ENCODE data around the gene ZBED1.
A peak's percentile ranks its signal among the peaks of the same experiment; 100 is the strongest.

Gene ZBED1

DNA sequence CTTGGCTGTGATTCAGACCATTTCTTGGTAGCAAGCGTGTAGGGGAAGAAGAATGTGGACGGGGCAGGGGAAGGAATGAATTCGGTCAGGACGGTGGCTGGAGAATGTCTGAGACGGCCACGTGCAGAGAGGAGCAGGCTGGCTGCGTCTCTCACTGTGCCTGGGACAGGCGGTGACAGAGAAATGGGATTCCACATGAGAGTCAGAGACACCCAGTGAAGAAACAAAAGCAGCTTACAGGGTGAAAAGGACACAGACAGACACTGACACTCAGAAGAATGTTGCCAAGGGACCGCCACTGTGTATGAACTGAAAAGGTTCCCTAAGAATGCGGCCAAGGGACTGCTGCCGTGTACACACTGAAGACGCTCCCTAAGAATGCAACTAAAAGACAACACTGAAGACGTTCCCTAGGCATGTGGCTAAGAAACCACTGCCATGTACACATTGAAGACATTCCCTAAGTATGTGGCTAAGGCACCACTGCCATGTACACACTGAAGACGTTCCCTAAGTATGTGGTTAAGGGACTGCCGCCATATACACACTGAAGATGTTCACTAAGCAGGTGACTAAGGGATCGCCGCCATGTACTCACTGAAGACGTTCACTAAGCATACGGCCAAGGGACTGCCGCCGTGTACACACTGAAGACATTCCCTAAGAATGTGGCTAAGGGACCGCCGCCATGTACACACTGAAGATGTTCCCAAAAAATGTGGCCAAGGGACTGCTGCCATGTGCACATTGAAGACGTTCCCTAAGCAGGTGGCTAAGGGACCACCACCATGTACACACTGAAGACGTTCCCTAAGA lies 49.1 kb downstream of the ZBED1 start:
- no peak for DNase-seq

DNA sequence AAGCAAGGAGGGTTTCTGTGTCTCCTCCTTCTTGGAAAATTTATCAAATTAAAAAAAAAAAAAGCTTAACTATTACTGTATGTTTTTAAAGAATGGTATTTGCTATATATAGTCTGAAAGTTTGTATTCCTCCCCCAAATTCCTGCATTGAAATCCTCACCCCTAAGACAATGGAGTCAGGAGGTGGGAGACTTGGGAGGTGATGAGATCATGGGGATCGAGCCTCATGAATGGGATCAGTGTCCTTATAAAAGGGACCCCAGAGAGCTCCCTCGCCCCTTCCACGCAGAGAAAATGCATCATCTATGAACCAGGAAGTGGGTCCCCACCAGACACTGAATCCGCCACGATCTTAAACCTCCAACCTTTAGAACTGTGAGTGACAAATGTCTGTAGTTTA lies 50.1 kb downstream of the ZBED1 start:
- no peak for DNase-seq

DNA sequence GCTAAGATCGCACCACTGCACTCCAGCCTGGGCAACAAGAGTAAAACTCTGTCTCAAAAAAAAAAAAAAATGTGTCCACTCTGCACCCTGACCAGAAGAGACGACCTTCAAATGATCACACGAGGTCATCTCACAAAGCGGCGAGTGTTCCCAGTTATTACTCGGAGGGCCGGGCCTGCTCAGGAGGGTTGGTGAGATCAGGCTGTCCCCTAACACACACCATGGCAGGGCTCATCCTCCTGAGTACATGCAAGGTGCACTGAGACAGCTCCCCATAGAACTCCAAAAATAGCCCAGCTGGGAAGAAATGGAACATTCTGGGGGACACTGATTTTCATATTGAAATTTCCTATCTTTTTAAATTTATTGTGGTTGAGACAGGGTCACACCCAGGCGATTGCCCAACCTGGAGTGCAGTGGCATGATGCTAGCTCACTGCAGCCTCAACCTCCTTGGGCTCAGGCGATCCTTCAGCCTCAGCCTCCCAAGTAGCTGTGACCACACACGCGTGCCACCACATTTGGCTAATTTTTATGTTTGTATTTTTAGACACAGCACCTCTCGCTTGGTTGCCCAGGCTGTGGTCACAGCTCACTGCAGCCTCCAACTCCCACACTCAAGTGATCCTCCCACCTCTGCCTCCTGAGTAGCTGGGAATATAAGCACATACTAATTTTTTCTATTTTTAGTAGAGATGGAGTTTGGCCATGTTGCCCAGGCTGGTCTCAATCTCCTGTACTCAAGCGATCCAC lies 51.5 kb downstream of the ZBED1 start:
- no peak for DNase-seq

DNA sequence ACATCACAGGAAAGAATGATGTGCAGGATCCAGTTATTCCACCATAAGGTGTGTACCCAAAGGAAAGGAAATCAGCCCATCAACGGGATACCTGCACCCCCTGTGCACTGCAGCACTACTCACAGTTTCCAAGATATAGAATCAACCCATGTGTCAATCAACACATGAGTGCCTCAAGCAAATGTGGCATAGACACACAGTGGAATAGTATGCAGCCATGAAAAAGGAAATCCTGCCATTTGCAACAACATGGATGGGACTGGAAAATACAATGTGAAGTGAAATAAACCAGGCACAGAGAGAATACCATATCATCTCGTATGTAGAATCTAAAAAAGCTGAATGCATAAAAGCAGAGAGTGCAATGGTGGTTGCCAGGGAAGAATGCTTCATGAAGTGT lies 53.3 kb downstream of the ZBED1 start:
- DNase-seq: no peak

DNA sequence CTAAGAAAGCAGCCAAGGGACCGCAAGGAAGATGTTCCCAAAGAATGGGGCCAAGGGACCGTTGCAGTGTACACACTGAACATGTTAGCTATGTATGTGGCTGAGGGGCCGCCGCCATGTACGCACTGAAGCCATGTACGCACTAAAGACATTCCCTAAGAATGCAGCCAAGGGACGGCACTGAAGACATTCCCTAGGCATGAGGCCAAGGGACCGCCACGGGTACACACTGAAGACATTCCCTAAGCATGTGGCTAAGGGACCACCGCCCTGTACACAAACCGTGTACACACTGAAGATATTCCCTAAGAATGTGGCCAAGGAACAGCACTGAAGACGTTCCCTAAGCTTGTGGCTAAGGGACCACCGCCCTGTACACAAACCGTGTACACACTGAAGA lies 54.0 kb downstream of the ZBED1 start:
- peak; percentile 45 for DNase-seq

DNA sequence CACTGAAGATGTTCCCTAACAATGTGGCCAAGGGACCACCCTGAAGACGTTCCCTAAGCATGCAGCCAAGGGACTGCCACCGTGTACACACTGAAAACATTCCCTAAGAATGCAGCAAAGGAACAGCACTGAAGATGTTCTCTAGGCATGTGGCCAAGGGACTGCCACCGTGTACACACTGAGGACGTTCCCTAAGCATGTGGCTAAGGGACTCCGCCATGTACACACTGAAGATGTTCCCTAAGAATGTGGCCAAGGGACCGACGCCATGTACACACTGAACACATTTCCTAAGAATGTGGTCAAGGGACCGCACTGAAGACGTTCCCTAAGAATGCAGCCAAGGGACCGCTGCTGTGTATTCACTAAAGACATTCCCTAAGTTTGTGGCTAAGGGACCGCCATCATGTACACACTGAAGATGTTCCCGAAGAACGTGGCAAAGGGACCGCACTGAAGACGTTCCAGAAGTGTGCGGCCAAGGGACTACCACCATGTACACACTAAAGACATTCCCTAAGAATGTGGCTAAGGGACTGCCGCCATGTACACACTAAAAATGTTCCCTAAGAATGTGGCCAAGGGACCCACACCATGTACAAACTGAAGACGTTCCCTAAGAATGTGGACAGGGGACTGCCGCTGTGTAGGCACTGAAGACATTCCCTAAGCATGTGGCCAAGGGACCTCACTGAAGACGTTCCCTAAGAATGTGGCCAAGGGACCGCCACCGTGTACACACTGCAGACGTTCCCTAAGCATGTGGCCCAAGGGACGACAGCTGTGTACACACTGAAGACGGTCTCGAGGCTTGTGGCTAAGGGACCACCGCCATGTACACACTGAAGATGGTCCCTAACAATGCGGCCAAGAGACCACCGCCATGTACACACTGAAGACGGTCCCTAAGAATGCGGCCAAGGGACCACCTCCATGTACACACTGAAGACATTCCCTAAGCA lies 54.8 kb downstream of the ZBED1 start:
- DNase-seq: peak; percentile 53

DNA sequence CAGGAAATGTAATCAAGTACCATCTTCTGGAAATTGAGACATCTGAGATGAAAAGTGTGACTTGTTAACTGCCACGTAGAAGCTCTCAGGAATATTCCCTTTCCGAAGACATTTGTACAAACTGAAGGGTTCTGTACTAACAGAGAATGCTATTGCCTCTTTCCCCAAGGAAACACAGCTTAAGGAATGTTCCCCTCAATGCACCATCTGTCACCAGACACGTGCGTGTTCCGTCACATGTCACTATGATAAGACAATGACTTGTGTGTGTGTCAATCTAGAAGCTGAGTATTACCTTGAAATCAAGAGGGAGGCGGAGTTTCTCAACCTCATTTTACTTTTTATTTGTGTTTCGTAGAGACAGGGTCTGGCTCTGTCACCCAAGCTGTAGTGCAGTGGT lies 58.1 kb downstream of the ZBED1 start:
- DNase-seq: peak; percentile 3

DNA sequence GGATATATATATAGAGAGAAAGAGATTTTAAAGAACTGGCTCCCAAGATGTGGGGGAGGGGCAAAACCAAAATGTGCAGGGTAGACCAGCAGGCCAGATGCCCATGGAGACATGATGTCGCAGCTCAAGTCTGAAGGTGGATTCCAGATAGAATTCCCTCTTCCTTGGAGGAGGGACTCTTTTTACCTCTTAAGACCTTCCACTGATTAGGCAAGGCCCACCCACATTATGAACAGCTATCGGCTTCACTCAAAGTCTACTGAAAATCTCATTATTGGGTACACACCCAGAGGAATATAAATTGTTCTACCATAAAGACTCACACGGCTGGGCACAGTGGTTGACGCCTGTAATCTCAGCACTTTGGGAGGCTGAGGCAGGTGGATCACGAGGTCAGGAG lies 59.3 kb downstream of the ZBED1 start:
- DNase-seq: no peak

DNA sequence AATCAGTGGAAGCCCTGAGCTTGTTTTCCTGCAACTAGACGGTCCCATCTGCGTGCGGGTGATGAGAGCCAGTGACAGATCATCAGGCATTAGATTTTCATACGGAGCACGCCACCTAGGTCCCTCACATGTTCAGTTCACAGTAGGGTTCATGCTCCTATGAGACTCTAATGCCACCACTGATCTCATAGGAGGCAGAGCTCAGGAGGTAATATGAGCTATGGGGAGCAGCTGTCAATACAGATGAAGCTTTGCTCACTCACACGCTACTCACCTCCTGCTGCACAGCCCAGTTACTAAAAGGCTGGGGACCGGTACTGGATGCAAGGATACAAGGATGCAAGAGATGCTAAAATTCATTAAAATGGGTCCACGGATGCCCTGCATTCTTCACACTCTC lies 61.2 kb downstream of the ZBED1 start:
- DNase-seq: no peak
